Measurements from ENCODE around the gene EXTL1. TPM values are rescaled to one million over a fixed set of nuclear protein-coding genes. Genes with fewer than 3 reads are reported as not detected.
A peak's percentile ranks its signal among the peaks of the same experiment; 100 is the strongest.

The EXTL1 gene
- polyA plus RNA-seq, 6 donors from 2014 or later, result not detected

- Mint-ChIP-seq H3K9me3 (no peaks in the 10 kb centered on the region), H3K27ac (peak overlapping the region in 3 of 6 donors; percentile 44 to 94 (median 47)), H3K27me3 (peaks cover 3 to 18% (median 9%) of the 10 kb centered on the region in 3 donors), H3K4me3 (no peak overlapping the region), H3K36me3 (no peaks in the 10 kb centered on the region), H3K4me1 (no peaks in the 10 kb centered on the region)
- no peak for DNase-seq
- no peak for ATAC-seq (ENCODE audit: low read depth in 2 of 2)
Measured at GRCh38 chr1:26020941-26021646, 481 bp upstream of the EXTL1 start.

GRCh38 chr1:26022404-26022779 lies 817 bp downstream of the EXTL1 start:
- Mint-ChIP-seq H3K27ac (no peak overlapping the region), H3K9me3 (no peaks in the 10 kb centered on the region)
- no peak for ATAC-seq (ENCODE audit: low read depth in 2 of 2)

GRCh38 chr1:26023009-26023408 lies 1.4 kb downstream of the EXTL1 start:
- no peaks in the 10 kb centered on the region for H3K9me3 Mint-ChIP-seq
- ATAC-seq (ENCODE audit: low read depth in 2 of 2), result no peak
- no peaks in the 10 kb centered on the region for H3K4me1 Mint-ChIP-seq
- peaks cover 0 to 18% (median 9%) of the 10 kb centered on the region in 3 donors for H3K27me3 Mint-ChIP-seq
- H3K36me3 Mint-ChIP-seq, result no peaks in the 10 kb centered on the region
- H3K4me3 Mint-ChIP-seq, result no peak overlapping the region
- DNase-seq, result no peak
- H3K27ac Mint-ChIP-seq, result no peak overlapping the region

More at GRCh38 chr1:26022404-26022779, 817 bp downstream of the EXTL1 start:
- Mint-ChIP-seq H3K36me3 (no peaks in the 10 kb centered on the region), H3K4me1 (no peaks in the 10 kb centered on the region), H3K27me3 (peaks cover 0 to 18% (median 9%) of the 10 kb centered on the region in 3 donors), H3K4me3 (no peak overlapping the region)
- DNase-seq, result no peak

GRCh38 chr1:26023826-26024225 lies 2.3 kb downstream of the EXTL1 start:
- Mint-ChIP-seq H3K4me3 (no peak overlapping the region), H3K36me3 (no peaks in the 10 kb centered on the region), H3K27ac (no peak overlapping the region), H3K9me3 (no peaks in the 10 kb centered on the region), H3K4me1 (no peaks in the 10 kb centered on the region), H3K27me3 (peaks cover 0 to 18% (median 9%) of the 10 kb centered on the region in 3 donors)
- no peak for ATAC-seq (ENCODE audit: low read depth in 2 of 2)
- DNase-seq, result no peak

- no peak overlapping the region for H3K27ac Mint-ChIP-seq
- no peaks in the 10 kb centered on the region for H3K36me3 Mint-ChIP-seq
- H3K4me1 Mint-ChIP-seq, result no peaks in the 10 kb centered on the region
- H3K4me3 Mint-ChIP-seq, result no peak overlapping the region
- DNase-seq (no peak), ATAC-seq (ENCODE audit: low read depth in 2 of 2) (no peak)
- peaks cover 0 to 23% (median 9%) of the 10 kb centered on the region in 3 donors for H3K27me3 Mint-ChIP-seq
- H3K9me3 Mint-ChIP-seq, result no peaks in the 10 kb centered on the region
Measured at GRCh38 chr1:26025060-26025459, 3.5 kb downstream of the EXTL1 start.

GRCh38 chr1:26025517-26025916 lies 3.9 kb downstream of the EXTL1 start:
- ATAC-seq (ENCODE audit: low read depth in 2 of 2) (no peak), DNase-seq (no peak)
- H3K9me3 Mint-ChIP-seq, result no peaks in the 10 kb centered on the region
- H3K4me1 Mint-ChIP-seq, result no peaks in the 10 kb centered on the region
- H3K27me3 Mint-ChIP-seq, result peaks cover 0 to 25% (median 13%) of the 10 kb centered on the region in 3 donors
- H3K36me3 Mint-ChIP-seq, result no peaks in the 10 kb centered on the region
- H3K4me3 Mint-ChIP-seq, result no peak overlapping the region
- H3K27ac Mint-ChIP-seq, result no peak overlapping the region

GRCh38 chr1:26027716-26028489 lies 6.3 kb downstream of the EXTL1 start:
- no peaks in the 10 kb centered on the region for H3K9me3 Mint-ChIP-seq
- H3K27me3 Mint-ChIP-seq, result peaks cover 10 to 34% (median 25%) of the 10 kb centered on the region in 3 donors
- H3K4me3 Mint-ChIP-seq, result peak overlapping the region in 1 of 8 donors; percentile 56
- H3K27ac Mint-ChIP-seq, result no peak overlapping the region
- no peaks in the 10 kb centered on the region for H3K36me3 Mint-ChIP-seq
- no peak for DNase-seq
- no peaks in the 10 kb centered on the region for H3K4me1 Mint-ChIP-seq
- no peak for ATAC-seq (ENCODE audit: low read depth in 2 of 2)

GRCh38 chr1:26028490-26028980 lies 7.0 kb downstream of the EXTL1 start:
- ATAC-seq (ENCODE audit: low read depth in 2 of 2) (no peak), DNase-seq (no peak)
- H3K4me1 Mint-ChIP-seq, result no peaks in the 10 kb centered on the region
- H3K36me3 Mint-ChIP-seq, result no peaks in the 10 kb centered on the region
- H3K9me3 Mint-ChIP-seq, result no peaks in the 10 kb centered on the region
- no peak overlapping the region for H3K4me3 Mint-ChIP-seq
- peaks cover 10 to 34% (median 29%) of the 10 kb centered on the region in 3 donors for H3K27me3 Mint-ChIP-seq
- no peak overlapping the region for H3K27ac Mint-ChIP-seq

GRCh38 chr1:26029054-26029863 lies 7.7 kb downstream of the EXTL1 start:
- Mint-ChIP-seq H3K9me3 (no peaks in the 10 kb centered on the region), H3K4me3 (peak overlapping the region in 1 of 8 donors; percentile 60), H3K27ac (peak overlapping the region in 3 of 6 donors; percentile 43 to 73 (median 53)), H3K36me3 (no peaks in the 10 kb centered on the region), H3K27me3 (peaks cover 15 to 36% (median 34%) of the 10 kb centered on the region in 3 donors), H3K4me1 (peaks cover under 1 to 4% (median under 1%) of the 10 kb centered on the region in 3 donors)
- ATAC-seq (ENCODE audit: low read depth in 2 of 2) (no peak), DNase-seq (no peak)

GRCh38 chr1:26029864-26030481 lies 8.4 kb downstream of the EXTL1 start:
- peaks cover 17 to 43% (median 34%) of the 10 kb centered on the region in 3 donors for H3K27me3 Mint-ChIP-seq
- H3K36me3 Mint-ChIP-seq, result no peaks in the 10 kb centered on the region
- H3K9me3 Mint-ChIP-seq, result no peaks in the 10 kb centered on the region
- ATAC-seq (ENCODE audit: low read depth in 2 of 2) (no peak), DNase-seq (no peak)
- H3K27ac Mint-ChIP-seq, result peak overlapping the region in 2 of 6 donors; percentile 53 to 73
- peaks cover 7 to 11% (median 7%) of the 10 kb centered on the region in 3 donors for H3K4me1 Mint-ChIP-seq
- no peak overlapping the region for H3K4me3 Mint-ChIP-seq

- Mint-ChIP-seq H3K4me1 (peaks cover 7 to 20% (median 13%) of the 10 kb centered on the region in 3 donors), H3K9me3 (no peaks in the 10 kb centered on the region), H3K4me3 (no peak overlapping the region), H3K27me3 (peaks cover 17 to 47% (median 34%) of the 10 kb centered on the region in 3 donors), H3K36me3 (no peaks in the 10 kb centered on the region), H3K27ac (no peak overlapping the region)
- ATAC-seq (ENCODE audit: low read depth in 2 of 2) (no peak), DNase-seq (no peak)
Measured at GRCh38 chr1:26031196-26031595, 9.6 kb downstream of the EXTL1 start.

- Mint-ChIP-seq H3K27ac (peak overlapping the region in 1 of 6 donors; percentile 37), H3K9me3 (no peaks in the 10 kb centered on the region)
Measured at GRCh38 chr1:26031611-26032220, 10.1 kb downstream of the EXTL1 start.

More at GRCh38 chr1:26031611-26032220, 10.1 kb downstream of the EXTL1 start:
- H3K4me1 Mint-ChIP-seq, result peaks cover 7 to 21% (median 13%) of the 10 kb centered on the region in 3 donors
- no peak for DNase-seq
- H3K27me3 Mint-ChIP-seq, result peaks cover 17 to 52% (median 34%) of the 10 kb centered on the region in 3 donors
- H3K4me3 Mint-ChIP-seq, result peak overlapping the region in 1 of 8 donors; percentile 96
- no peaks in the 10 kb centered on the region for H3K36me3 Mint-ChIP-seq
- ATAC-seq (ENCODE audit: low read depth in 2 of 2), result no peak

Data from naive B cell (primary cell).